GM21786 (cell line): ENCODE data around the gene SAPCD2.

Source experiments
- ATAC-seq: cut with Tn5 transposase; IDR thresholded peaks from one replicate; pipeline ENCODE4 v1.9.1; 2021; ENCODE audit not compliant: unreplicated experiment

Gene SAPCD2

DNA sequence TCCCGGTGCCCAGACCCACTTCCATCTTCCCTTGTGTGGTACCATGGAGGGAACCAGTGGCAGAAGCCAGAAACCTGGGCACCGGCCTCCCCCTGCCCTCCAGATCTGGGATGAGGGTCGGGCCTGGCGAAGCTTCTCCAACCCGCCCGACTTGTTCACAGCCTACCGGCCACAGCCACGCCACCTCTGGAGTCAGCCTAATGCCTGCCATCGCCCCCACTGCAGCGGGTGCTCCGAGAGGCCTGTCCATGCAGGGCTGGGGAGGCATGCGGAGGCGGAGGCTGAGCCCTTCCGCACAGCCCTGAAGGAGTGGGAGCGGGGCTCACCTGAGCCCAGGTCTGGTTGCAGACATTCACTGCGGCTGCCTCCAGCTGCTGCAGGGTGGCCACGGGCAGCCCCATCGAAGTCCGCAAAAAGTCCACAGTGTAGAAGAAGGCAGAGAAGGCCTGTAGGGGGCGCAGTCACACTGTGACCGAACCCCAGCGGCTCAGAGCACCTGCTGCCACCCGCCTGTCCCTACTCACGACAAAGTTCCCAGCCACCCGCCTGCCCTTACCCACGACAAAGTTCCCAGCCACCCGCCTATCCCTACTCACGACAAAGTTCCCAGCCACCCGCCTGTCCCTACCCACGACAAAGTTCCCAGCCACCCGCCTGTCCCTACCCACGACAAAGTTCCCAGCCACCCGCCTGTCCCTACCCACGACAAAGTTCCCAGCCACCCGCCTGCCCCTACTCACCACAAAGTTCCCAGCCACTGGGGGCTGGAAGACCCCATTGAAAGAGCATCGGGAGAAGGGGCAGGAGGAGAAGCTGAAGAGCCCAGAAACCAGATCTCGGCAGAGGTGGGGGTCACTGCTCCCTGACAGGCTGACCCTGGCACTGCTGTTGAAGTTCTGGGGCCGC, 20.6 kb downstream of the SAPCD2 start:
- ATAC-seq, result no peak

DNA sequence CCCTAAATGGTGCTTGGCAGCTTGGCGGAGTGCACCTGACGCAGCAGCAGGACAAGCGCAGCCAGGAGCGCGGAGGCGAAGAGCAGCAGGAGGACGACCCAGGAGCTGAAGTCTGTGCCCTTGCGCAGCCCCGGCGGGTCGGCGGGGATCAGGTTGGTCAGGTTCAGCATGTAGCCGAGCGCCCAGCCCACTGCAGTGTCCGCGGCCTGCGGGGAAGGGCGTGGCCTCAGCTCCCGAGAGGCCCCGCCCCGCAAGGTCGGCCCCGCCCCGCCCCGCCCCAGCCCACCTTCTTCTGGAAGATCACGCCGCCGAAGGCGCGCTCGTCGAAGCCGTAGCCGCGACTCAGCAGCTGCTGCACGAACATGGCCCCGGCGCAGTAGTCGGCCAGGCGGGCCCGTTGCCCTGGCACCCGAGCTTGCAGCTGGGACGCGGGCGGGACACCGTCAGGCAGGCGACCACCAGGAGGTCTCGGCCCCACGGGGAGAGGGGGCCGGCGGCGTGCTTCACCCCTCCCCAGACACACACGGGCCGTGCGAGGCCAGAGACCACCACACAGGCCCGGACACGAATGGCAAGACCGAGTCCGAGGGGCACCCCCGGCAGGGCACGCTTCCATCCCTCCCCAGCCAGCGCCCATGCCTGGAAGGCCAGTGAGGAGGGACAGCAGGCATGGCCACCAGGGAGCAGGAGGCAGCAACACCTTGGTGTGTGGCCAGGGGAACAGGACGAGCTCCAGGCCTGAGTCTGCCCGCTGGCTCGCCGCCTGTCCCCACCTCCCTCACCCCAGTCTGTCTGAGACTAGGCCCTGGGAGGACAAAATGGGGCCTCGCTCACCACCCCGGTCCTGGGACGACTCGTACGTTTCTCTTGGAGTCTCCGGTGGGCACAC, 21.5 kb downstream of the SAPCD2 start:
- ATAC-seq, result no peak

- no peak for ATAC-seq
Measured at GRCh38 chr9:137046088-137046787, 24.1 kb downstream of the SAPCD2 start, which contains the start of gene NPDC1. Gene NPDC1, minus strand, starts transcription at chr9:137046177. Its CDS starts 188 bp downstream, at chr9:137045989.

DNA sequence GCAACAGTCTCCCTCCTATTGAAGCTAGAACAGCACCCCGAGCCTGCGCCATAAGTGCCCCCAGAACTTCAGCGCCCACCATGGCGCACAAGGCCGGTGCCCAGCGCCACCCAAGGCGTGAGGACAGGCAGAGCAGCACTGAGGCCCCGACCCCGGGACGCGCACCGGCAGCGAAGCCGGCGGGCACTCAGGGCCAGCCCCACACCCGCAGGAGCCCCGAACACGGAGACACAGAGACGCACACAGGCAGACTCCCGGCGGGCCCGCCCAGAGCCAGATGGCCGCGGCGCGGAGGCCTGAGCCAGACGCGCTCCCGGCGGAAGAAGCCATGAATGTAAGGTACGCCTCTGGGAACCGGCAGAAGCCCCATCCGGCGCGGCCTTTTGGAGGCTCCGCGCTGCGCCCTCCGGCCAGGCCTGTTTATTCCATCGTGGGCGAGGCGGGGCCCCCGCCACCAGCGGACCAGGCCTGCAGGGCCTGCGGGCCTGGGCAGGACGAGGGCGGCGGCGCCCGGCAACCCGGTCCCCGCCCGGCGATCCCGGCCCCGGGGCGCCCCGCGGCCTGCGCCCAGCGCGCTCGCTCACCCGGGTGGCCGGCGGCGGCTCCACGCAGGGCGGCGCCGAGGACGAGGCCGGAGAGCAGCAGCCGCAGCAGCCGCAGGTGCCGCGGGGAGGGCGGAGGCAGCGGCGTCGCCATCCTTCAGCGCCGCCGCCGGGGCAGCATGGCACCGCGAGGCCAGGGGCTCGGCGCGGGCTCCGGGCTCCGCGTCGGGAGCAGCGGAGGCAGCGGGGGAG, 24.9 kb downstream of the SAPCD2 start:
- no peak for ATAC-seq

GRCh38 chr9:137044502-137045177, 25.7 kb downstream of the SAPCD2 start:
- no peak for ATAC-seq

GRCh38 chr9:137044037-137044436, 26.3 kb downstream of the SAPCD2 start:
- no peak for ATAC-seq

DNA sequence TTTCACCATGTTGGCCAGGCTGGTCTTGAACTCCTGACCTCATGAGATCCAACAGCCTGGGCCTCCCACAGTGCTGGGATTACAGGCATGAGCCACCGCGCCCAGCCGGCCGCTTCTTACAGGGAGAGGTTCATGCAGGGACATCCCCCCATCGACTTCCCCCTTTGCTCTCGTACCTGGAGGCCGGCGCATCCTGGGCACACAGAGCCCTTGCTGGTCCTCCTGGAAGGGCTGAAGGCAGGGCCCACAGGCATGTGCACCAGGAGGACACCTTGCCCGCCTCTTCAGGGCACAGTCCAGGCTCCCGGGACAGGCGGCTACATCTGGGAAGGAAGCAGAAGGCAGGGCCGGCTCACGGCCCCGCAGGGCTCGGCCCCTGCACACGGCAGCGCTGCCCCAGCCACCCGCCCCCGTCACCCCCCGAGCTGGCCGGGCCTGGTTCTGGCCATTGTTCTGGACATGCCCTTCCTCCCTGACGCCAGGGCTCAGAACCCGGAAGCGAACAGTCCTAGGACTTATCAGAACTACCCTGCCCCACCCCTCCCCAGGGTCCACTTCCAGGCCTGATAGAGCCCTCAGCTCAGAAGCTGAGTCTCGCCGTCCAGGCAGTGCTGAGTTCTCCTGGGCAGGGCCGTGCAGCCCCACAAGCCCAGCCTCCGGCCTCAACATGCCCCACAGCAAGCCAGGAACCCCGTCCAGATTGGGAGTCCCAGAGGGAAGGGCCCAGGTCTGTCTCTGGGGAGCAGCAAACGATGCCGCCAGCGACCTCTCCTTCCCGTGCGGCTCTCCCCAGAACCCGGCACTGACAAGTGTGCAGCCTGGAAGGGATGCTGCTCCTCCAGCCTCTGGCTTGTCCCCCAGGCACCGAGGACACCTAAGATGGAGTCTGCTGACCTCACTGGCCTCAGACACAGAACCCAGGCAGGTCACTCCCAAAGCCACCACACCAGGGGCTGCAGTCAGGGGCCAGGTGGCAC, 27.3 kb downstream of the SAPCD2 start:
- ATAC-seq, result no peak

- no peak for ATAC-seq
Measured at GRCh38 chr9:137041124-137041523, 29.2 kb downstream of the SAPCD2 start.

DNA sequence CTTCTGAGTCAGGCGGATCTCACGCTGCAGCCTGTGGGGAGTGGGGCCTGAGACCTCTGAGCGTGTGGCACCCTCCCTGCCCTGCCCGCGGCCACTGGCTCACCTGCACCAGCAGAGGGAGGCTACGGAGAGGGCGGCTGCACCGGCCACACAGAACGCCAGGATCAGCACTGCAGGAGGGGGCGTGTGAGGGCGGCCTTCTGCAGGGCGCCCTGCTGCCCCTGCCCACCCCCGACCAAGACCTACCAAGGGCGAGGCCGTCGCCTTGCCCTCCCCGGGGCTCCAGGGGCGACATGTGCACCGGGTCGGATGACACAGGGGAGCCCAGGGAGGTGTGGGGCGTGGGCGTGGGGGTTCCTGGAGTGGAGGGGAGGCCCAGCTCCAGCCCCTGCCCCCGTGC, 29.8 kb downstream of the SAPCD2 start:
- no peak for ATAC-seq

DNA sequence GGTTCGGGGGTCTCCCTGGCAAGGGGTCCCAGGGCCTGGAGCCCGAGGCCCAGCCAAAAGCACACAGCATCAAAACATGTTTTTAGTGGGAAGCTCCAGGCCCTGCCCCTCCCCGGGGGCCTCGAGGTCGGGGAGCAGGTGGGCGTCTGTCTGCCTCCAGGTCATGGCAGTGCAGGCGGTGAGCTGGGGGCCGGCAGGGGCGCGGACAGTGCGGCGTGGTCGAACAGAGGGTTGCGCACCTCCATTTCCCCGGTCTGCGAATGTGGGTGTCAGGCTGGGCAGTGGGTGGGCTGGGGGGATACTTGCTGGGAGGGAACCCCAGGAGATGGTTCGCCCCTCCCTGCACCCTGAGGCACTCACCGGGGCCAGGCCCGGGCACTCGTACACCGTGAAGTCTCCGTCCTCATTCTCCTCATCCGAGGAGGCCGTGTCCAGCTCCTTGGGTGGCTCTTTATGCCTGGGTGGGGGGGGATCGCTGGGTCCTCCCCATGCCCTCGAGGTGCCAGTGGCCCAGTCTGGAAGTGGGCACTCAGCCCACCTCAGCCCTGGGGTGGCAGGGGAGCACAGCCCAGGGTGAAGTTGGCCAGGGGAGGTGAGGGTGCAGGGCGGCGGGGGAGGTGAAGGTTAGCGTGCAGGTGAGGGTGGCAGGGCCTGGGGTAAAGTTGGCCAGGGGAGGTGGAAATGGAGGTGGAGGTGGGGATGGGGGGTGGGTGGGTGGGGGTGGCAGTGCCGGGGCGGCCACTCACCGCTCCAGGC, 30.6 kb downstream of the SAPCD2 start:
- ATAC-seq, result no peak

DNA sequence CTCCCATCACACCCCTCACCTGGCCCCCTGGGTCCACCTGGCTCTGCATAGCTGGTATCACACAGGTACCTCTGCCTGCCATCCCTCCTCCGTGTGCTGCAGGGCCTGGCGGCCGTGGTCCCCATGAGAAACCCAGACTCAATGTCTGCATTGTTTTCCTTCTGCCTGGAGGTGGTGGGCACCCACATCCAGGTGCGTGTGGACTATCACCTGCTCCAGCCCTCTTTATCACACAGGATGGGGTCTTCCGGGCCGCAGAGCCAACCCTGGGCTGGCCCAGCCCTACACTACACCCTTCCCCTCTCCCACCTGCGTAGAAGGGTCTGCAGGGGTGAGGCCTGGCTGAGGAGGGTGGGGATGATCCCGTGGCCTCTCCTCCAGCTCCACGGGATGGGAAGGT, 31.4 kb downstream of the SAPCD2 start:
- no peak for ATAC-seq

DNA sequence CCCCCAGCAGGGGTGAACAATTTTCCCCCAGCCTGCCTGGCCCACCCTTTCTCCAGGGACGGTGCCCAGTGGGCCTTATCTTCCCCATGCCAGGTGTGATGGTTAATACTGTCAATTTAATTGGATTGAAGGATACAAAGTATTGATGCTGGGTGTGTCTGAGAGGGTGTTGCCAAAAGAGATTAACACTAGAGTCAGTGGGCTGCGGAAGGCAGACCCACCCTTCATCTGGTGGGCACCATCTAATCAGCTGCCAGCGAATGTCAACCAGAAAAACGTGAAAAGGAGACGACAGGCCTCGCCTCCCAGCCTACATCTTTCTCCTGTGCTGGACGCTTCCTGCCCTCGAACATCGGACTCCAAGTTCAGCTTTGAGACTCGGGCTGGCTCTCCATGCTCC, 32.9 kb downstream of the SAPCD2 start:
- no peak for ATAC-seq

- no peak for ATAC-seq
Measured at GRCh38 chr9:137037035-137037434, 33.3 kb downstream of the SAPCD2 start.

- no peak for ATAC-seq
Measured at GRCh38 chr9:137035937-137036336, 34.4 kb downstream of the SAPCD2 start.

GRCh38 chr9:137035507-137035834, 34.9 kb downstream of the SAPCD2 start:
- no peak for ATAC-seq

GRCh38 chr9:137034709-137035506, 35.4 kb downstream of the SAPCD2 start:
- no peak for ATAC-seq

GRCh38 chr9:137034039-137034708, 36.2 kb downstream of the SAPCD2 start:
- no peak for ATAC-seq
